GM23338 (cell line): ENCODE results near the gene CAPN14. TPM values are rescaled to one million over a fixed set of nuclear protein-coding genes. Genes with fewer than 3 reads are reported as not detected.

ENCODE experiments used
- ATAC-seq: fragments of 200-7000 bp; cut with Tn5 transposase; 3 replicates; pipeline ENCODE4 v1.9.1; 2020
- DNase-seq: peaks from one replicate; pipeline ENCODE4 v3.0.0-alpha.2; 2015; ENCODE audit warnings: low spot score
- H2AFZ ChIP-seq: fragments of 200-600 bp; sonication (generic); 2 replicates; pipeline ENCODE4 v1.8.0; 2016; ENCODE audit warnings: antibody characterized with exemption, mild to moderate bottlenecking, moderate library complexity
- H3F3A ChIP-seq: fragments of 200-600 bp; sonication (generic); replicated peaks from 2 replicates; pipeline ENCODE4 v1.8.0; 2017; ENCODE audit warnings: antibody characterized with exemption, mixed run types, low read depth
- H3K27ac ChIP-seq: fragments of 200-600 bp; sonication (generic); 2 replicates; pipeline ENCODE4 v1.6.1; 2016; ENCODE audit warnings: low read depth
- H3K27me3 ChIP-seq: fragments of 200-600 bp; sonication (generic); 2 replicates; pipeline ENCODE4 v1.8.0; 2016; ENCODE audit warnings: mild to moderate bottlenecking, mixed run types, moderate library complexity; ENCODE audit not compliant: insufficient read depth
- H3K36me3 ChIP-seq: fragments of 200-600 bp; sonication (generic); 2 replicates; pipeline ENCODE4 v1.8.0; 2016; ENCODE audit warnings: mild to moderate bottlenecking; ENCODE audit not compliant: insufficient read depth
- H3K4me1 ChIP-seq: fragments of 200-600 bp; sonication (generic); 2 replicates; pipeline ENCODE4 v1.8.0; 2016; ENCODE audit warnings: mild to moderate bottlenecking, moderate library complexity; ENCODE audit not compliant: insufficient read depth
- H3K4me2 ChIP-seq: fragments of 200-600 bp; sonication (generic); 2 replicates; pipeline ENCODE4 v1.7.1; 2017; ENCODE audit warnings: mixed run types
- H3K4me3 ChIP-seq: fragments of 200-600 bp; sonication (generic); 2 replicates; pipeline ENCODE4 v1.6.1; 2016; ENCODE audit warnings: mixed run types
- H3K79me2 ChIP-seq: fragments of 200-600 bp; sonication (generic); replicated peaks from 2 replicates; pipeline ENCODE4 v1.8.0; 2017; ENCODE audit warnings: mild to moderate bottlenecking; ENCODE audit not compliant: insufficient read depth
- H3K9me2 ChIP-seq: fragments of 200-600 bp; sonication (generic); 2 replicates; pipeline ENCODE4 v1.8.0; 2017; ENCODE audit not compliant: insufficient read depth
- H4K20me1 ChIP-seq: fragments of 200-600 bp; sonication (generic); replicated peaks from 2 replicates; pipeline ENCODE4 v1.8.0; 2017; ENCODE audit warnings: mild to moderate bottlenecking; ENCODE audit not compliant: insufficient read depth
- H3K27ac Mint-ChIP-seq: 2 replicates; pipeline ENCODE4 v1.8.0; 2020; ENCODE audit warnings: inconsistent platforms, mild to moderate bottlenecking, moderate library complexity, mixed read lengths
- H3K27me3 Mint-ChIP-seq: 3 replicates; pipeline ENCODE4 v1.8.0; 2022; ENCODE audit warnings: low read depth, mild to moderate bottlenecking, moderate library complexity, mixed read lengths, inconsistent platforms; ENCODE audit not compliant: insufficient read depth, poor library complexity
- H3K36me3 Mint-ChIP-seq: 3 replicates; pipeline ENCODE4 v1.8.0; 2021; ENCODE audit warnings: low read depth, mild to moderate bottlenecking, inconsistent platforms, moderate library complexity, mixed read lengths
- H3K4me1 Mint-ChIP-seq: 3 replicates; pipeline ENCODE4 v1.8.0; 2020; ENCODE audit warnings: mild to moderate bottlenecking, inconsistent platforms, mixed read lengths
- H3K4me3 Mint-ChIP-seq: 3 replicates; pipeline ENCODE4 v1.8.0; 2021; ENCODE audit warnings: moderate library complexity, mild to moderate bottlenecking, inconsistent platforms, mixed read lengths
- H3K9me3 Mint-ChIP-seq: 3 replicates; pipeline ENCODE4 v1.8.0; 2020; ENCODE audit warnings: moderate library complexity, mild to moderate bottlenecking, inconsistent platforms, mixed read lengths
- CREB1 ChIP-seq: fragments of 250-450 bp; sonication (Bioruptor Pico); IDR thresholded peaks from 2 replicates; pipeline ENCODE4 v1.5.0; 2020; ENCODE audit warnings: low read depth, mild to moderate bottlenecking, moderate library complexity
- CTCF ChIP-seq, 2 experiments: fragments of 200-600 bp in 1 of 2; sonication (generic) in 1 of 2; conservative IDR thresholded peaks; 2 replicates each; pipeline versions ENCODE4 v1.5.1 to v1.6.1; 2016 to 2017; ENCODE audit warnings: antibody characterized with exemption in 2 of 2, low read depth in 2 of 2, mild to moderate bottlenecking in 2 of 2, moderate library complexity in 1 of 2
- EZH2 ChIP-seq: fragments of 200-600 bp; sonication (generic); IDR thresholded peaks from one replicate; pipeline ENCODE4 v1.8.0; 2017; ENCODE audit warnings: antibody characterized with exemption, mild to moderate bottlenecking, low read depth; ENCODE audit not compliant: unreplicated experiment
- EZH2phosphoT487 ChIP-seq: fragments of 200-600 bp; sonication (generic); IDR thresholded peaks from one replicate; pipeline ENCODE4 v1.8.1; 2018; ENCODE audit warnings: antibody characterized with exemption; ENCODE audit not compliant: unreplicated experiment
- JUNB ChIP-seq: IDR thresholded peaks from one replicate; pipeline ENCODE4 v1.6.1; 2016; ENCODE audit warnings: antibody characterized with exemption; ENCODE audit not compliant: unreplicated experiment
- NANOG ChIP-seq: IDR thresholded peaks from 2 replicates; pipeline ENCODE4 v1.6.1; 2016; ENCODE audit warnings: antibody characterized with exemption, borderline replicate concordance
- POLR2AphosphoS5 ChIP-seq: IDR thresholded peaks from 2 replicates; pipeline ENCODE4 v1.6.1; 2016; ENCODE audit warnings: antibody characterized with exemption, low read depth
- STAT1 ChIP-seq: IDR thresholded peaks from one replicate; pipeline ENCODE4 v1.6.1; 2016; ENCODE audit warnings: antibody characterized with exemption; ENCODE audit not compliant: unreplicated experiment
- ZNF114 ChIP-seq: fragments of 250-450 bp; sonication (Bioruptor Pico); IDR thresholded peaks from 2 replicates; pipeline ENCODE4 v1.5.0; 2020; ENCODE audit warnings: mild to moderate bottlenecking, moderate library complexity
- ZNF331 ChIP-seq: fragments of 250-450 bp; sonication (Bioruptor Pico); IDR thresholded peaks from 2 replicates; pipeline ENCODE4 v1.5.0; 2020; ENCODE audit warnings: low read depth, mild to moderate bottlenecking, moderate library complexity
- polyA plus RNA-seq: library from polyadenylated mRNA; unstranded; fragments of >200 nt; fragmentation: Nextera tagmentation; extraction: Ambion mirVana; gene quantifications from 2 replicates; pipeline ENCODE4 v1.2.1, GENCODE V29; 2016
- total RNA-seq: library from RNA; depleted of rRNA; stranded (reverse); fragments of >200 nt; shearing (Covaris generic); gene quantifications from 2 replicates; pipeline ENCODE4 v1.2.3, GENCODE V29; 2014
- TF ChIP-seq, protein P1 (sequence below): IDR thresholded peaks from one replicate; pipeline ENCODE4 v1.6.1; 2018; ENCODE audit warnings: antibody characterized with exemption; ENCODE audit not compliant: unreplicated experiment
- TF ChIP-seq, protein P2 (sequence below): fragments of 250-450 bp; sonication (Bioruptor Pico); IDR thresholded peaks from 2 replicates; pipeline ENCODE4 v1.5.0; 2020; ENCODE audit warnings: mild to moderate bottlenecking, moderate library complexity
- TF ChIP-seq, protein P3 (sequence below): IDR thresholded peaks from 2 replicates; pipeline ENCODE4 v1.6.1; 2016; ENCODE audit warnings: antibody characterized with exemption

CAPN14 gene
- total and polyA plus RNA-seq, 2 experiments from 2014 or later, result 0.15 TPM; not detected in 1

DNA sequence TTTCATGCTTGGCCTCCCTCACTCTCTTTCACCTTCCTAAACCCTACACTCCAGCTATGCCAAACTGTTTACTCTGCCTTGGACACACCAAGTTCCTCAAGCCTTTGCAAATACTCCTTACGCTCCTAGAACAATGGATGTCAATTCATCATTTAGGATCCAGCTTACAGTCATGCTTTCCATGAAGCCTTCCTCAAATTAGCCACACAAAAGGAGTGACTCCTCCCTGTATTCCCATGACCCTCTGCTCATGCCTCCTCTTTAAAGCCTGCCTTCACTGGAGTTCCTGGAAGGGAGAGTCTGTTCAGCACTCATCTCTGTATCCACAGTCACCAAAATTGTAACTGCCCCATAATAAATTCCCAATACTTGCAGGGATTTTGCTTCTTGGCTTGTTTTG, 15.9 kb upstream of the CAPN14 start:
- Mint-ChIP-seq H3K4me3 (no peak overlapping the region), H3K4me1 (peaks cover 22% of the 10 kb centered on the region), H3K27me3 (peaks cover 10% of the 10 kb centered on the region), H3K36me3 (no peaks in the 10 kb centered on the region), H3K9me3 (no peaks in the 10 kb centered on the region), H3K27ac (no peak overlapping the region)
- Histone ChIP-seq H3K4me2 (peak overlapping the region; percentile 5; the same call in 1 of the 2 replicates), H3K36me3 (no peaks in the 10 kb centered on the region; the same call in 1 of the 2 replicates), H3K79me2 (peaks cover 5% of the 10 kb centered on the region; the same call in 1 of the 2 replicates), H2AFZ (peak overlapping the region; percentile 57), H3K27me3 (peaks cover 10% of the 10 kb centered on the region), H3K4me3 (no peak overlapping the region), H3K9me2 (no peaks in the 10 kb centered on the region), H3F3A (no peaks in the 10 kb centered on the region), H3K4me1 (peaks cover 16% of the 10 kb centered on the region), H3K27ac (no peak overlapping the region), H4K20me1 (no peaks in the 10 kb centered on the region; the same call in 1 of the 2 replicates)
- ATAC-seq, result no peak
- no peak for TF ChIP-seq ZNF114 (CRISPR knock-in tag)
- TF ChIP-seq, protein P1, sequence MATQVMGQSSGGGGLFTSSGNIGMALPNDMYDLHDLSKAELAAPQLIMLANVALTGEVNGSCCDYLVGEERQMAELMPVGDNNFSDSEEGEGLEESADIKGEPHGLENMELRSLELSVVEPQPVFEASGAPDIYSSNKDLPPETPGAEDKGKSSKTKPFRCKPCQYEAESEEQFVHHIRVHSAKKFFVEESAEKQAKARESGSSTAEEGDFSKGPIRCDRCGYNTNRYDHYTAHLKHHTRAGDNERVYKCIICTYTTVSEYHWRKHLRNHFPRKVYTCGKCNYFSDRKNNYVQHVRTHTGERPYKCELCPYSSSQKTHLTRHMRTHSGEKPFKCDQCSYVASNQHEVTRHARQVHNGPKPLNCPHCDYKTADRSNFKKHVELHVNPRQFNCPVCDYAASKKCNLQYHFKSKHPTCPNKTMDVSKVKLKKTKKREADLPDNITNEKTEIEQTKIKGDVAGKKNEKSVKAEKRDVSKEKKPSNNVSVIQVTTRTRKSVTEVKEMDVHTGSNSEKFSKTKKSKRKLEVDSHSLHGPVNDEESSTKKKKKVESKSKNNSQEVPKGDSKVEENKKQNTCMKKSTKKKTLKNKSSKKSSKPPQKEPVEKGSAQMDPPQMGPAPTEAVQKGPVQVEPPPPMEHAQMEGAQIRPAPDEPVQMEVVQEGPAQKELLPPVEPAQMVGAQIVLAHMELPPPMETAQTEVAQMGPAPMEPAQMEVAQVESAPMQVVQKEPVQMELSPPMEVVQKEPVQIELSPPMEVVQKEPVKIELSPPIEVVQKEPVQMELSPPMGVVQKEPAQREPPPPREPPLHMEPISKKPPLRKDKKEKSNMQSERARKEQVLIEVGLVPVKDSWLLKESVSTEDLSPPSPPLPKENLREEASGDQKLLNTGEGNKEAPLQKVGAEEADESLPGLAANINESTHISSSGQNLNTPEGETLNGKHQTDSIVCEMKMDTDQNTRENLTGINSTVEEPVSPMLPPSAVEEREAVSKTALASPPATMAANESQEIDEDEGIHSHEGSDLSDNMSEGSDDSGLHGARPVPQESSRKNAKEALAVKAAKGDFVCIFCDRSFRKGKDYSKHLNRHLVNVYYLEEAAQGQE, result no peak
- no peak for TF ChIP-seq EZH2
- TF ChIP-seq, protein P2, sequence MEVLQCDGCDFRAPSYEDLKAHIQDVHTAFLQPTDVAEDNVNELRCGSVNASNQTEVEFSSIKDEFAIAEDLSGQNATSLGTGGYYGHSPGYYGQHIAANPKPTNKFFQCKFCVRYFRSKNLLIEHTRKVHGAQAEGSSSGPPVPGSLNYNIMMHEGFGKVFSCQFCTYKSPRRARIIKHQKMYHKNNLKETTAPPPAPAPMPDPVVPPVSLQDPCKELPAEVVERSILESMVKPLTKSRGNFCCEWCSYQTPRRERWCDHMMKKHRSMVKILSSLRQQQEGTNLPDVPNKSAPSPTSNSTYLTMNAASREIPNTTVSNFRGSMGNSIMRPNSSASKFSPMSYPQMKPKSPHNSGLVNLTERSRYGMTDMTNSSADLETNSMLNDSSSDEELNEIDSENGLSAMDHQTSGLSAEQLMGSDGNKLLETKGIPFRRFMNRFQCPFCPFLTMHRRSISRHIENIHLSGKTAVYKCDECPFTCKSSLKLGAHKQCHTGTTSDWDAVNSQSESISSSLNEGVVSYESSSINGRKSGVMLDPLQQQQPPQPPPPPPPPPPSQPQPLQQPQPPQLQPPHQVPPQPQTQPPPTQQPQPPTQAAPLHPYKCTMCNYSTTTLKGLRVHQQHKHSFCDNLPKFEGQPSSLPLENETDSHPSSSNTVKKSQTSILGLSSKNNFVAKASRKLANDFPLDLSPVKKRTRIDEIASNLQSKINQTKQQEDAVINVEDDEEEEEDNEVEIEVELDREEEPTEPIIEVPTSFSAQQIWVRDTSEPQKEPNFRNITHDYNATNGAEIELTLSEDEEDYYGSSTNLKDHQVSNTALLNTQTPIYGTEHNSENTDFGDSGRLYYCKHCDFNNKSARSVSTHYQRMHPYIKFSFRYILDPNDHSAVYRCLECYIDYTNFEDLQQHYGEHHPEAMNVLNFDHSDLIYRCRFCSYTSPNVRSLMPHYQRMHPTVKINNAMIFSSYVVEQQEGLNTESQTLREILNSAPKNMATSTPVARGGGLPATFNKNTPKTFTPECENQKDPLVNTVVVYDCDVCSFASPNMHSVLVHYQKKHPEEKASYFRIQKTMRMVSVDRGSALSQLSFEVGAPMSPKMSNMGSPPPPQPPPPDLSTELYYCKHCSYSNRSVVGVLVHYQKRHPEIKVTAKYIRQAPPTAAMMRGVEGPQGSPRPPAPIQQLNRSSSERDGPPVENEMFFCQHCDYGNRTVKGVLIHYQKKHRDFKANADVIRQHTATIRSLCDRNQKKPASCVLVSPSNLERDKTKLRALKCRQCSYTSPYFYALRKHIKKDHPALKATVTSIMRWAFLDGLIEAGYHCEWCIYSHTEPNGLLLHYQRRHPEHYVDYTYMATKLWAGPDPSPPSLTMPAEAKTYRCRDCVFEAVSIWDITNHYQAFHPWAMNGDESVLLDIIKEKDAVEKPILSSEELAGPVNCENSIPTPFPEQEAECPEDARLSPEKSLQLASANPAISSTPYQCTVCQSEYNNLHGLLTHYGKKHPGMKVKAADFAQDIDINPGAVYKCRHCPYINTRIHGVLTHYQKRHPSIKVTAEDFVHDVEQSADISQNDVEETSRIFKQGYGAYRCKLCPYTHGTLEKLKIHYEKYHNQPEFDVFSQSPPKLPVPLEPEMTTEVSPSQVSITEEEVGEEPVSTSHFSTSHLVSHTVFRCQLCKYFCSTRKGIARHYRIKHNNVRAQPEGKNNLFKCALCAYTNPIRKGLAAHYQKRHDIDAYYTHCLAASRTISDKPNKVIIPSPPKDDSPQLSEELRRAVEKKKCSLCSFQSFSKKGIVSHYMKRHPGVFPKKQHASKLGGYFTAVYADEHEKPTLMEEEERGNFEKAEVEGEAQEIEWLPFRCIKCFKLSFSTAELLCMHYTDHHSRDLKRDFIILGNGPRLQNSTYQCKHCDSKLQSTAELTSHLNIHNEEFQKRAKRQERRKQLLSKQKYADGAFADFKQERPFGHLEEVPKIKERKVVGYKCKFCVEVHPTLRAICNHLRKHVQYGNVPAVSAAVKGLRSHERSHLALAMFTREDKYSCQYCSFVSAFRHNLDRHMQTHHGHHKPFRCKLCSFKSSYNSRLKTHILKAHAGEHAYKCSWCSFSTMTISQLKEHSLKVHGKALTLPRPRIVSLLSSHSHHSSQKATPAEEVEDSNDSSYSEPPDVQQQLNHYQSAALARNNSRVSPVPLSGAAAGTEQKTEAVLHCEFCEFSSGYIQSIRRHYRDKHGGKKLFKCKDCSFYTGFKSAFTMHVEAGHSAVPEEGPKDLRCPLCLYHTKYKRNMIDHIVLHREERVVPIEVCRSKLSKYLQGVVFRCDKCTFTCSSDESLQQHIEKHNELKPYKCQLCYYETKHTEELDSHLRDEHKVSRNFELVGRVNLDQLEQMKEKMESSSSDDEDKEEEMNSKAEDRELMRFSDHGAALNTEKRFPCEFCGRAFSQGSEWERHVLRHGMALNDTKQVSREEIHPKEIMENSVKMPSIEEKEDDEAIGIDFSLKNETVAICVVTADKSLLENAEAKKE, result no peak
- TF ChIP-seq NANOG, result no peak
- TF ChIP-seq ZNF331 (CRISPR knock-in tag), result no peak
- TF ChIP-seq JUNB, result no peak
- TF ChIP-seq EZH2phosphoT487, result no peak
- TF ChIP-seq, protein P3, sequence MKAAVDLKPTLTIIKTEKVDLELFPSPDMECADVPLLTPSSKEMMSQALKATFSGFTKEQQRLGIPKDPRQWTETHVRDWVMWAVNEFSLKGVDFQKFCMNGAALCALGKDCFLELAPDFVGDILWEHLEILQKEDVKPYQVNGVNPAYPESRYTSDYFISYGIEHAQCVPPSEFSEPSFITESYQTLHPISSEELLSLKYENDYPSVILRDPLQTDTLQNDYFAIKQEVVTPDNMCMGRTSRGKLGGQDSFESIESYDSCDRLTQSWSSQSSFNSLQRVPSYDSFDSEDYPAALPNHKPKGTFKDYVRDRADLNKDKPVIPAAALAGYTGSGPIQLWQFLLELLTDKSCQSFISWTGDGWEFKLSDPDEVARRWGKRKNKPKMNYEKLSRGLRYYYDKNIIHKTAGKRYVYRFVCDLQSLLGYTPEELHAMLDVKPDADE, result no peak
- TF ChIP-seq CTCF (conservative IDR thresholded peaks at IDR 0.05; ENCODE audit: low read depth in 2 of 2), result no peak
- no peak for TF ChIP-seq POLR2AphosphoS5
- TF ChIP-seq CREB1 (CRISPR knock-in tag), result no peak
- no peak for TF ChIP-seq STAT1
- no peak for DNase-seq
